Measurements from ENCODE around the gene CCDC157.
"Not testable (repeated sequence)": the region's sequence is repeated elsewhere in the genome, so short reads cannot be mapped to it uniquely, and the experiment has no call there.

The CCDC157 gene

GRCh38 chr22:30392661-30393321, 36.0 kb downstream of the CCDC157 start:
- no peak for DNase-seq (ENCODE audit: low spot score)

- no peak for DNase-seq (ENCODE audit: low spot score)
Measured at GRCh38 chr22:30393322-30393680, 36.5 kb downstream of the CCDC157 start.

- no peak for DNase-seq (ENCODE audit: low spot score)
Measured at GRCh38 chr22:30393885-30394284, 37.1 kb downstream of the CCDC157 start.

GRCh38 chr22:30396871-30397655, 40.3 kb downstream of the CCDC157 start, which contains the start of gene SEC14L2:
SEC14L2 (plus strand) TSS chr22:30397018; CDS start chr22:30397117, 99 bp downstream.
- peak; percentile 81 for DNase-seq (ENCODE audit: low spot score)

GRCh38 chr22:30397656-30398635, 41.1 kb downstream of the CCDC157 start:
- no peak for DNase-seq (ENCODE audit: low spot score)

GRCh38 chr22:30398685-30399680, 42.2 kb downstream of the CCDC157 start:
- DNase-seq (ENCODE audit: low spot score): no peak

GRCh38 chr22:30399718-30400117, 42.9 kb downstream of the CCDC157 start:
- DNase-seq (ENCODE audit: low spot score): no peak

- no peak for DNase-seq (ENCODE audit: low spot score)
Measured at GRCh38 chr22:30400159-30400558, 43.4 kb downstream of the CCDC157 start.

GRCh38 chr22:30401024-30401423, 44.2 kb downstream of the CCDC157 start:
- DNase-seq (ENCODE audit: low spot score): not testable (repeated sequence)

- DNase-seq (ENCODE audit: low spot score): no peak
Measured at GRCh38 chr22:30402028-30402765, 45.4 kb downstream of the CCDC157 start.

- DNase-seq (ENCODE audit: low spot score): not testable (repeated sequence)
Measured at GRCh38 chr22:30402766-30403104, 45.9 kb downstream of the CCDC157 start.

- DNase-seq (ENCODE audit: low spot score): no peak
Measured at GRCh38 chr22:30404307-30404706, 47.5 kb downstream of the CCDC157 start.

GRCh38 chr22:30405731-30406130, 48.9 kb downstream of the CCDC157 start:
- no peak for DNase-seq (ENCODE audit: low spot score)

- DNase-seq (ENCODE audit: low spot score): no peak
Measured at GRCh38 chr22:30406400-30406799, 49.6 kb downstream of the CCDC157 start.

GRCh38 chr22:30408388-30409102, 51.7 kb downstream of the CCDC157 start:
- no peak for DNase-seq (ENCODE audit: low spot score)

- no peak for DNase-seq (ENCODE audit: low spot score)
Measured at GRCh38 chr22:30411780-30412179, 55.0 kb downstream of the CCDC157 start.

GRCh38 chr22:30413001-30413400, 56.2 kb downstream of the CCDC157 start:
- no peak for DNase-seq (ENCODE audit: low spot score)

- no peak for DNase-seq (ENCODE audit: low spot score)
Measured at GRCh38 chr22:30413745-30414524, 57.1 kb downstream of the CCDC157 start.

GRCh38 chr22:30414525-30415047, 57.8 kb downstream of the CCDC157 start:
- no peak for DNase-seq (ENCODE audit: low spot score)

Measured in globus pallidus (tissue), 1 donor.